ENCODE measurements around the gene AKAP8.

Gene AKAP8

DNA sequence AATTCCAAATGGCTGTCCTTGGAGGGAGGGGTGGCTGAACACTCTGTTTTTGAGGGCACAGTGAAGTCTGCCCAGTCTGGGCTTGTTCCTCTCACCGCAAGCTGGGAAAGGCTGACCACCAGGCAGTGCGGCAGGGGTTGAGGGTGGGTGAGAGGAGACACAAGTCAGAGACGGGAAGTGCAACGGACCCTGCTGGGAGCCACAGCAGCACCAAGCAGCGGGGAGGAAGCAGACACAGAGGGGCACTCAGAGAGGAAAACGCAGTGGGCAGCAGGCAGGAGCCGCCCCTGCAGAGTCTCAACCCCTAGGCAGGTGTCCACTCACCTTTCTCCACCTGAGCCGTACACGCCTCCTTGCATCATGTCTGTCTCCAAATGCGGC, 23.6 kb upstream of the AKAP8 start:
- DNase-seq (ENCODE audit: low read depth, low spot score), result no peak
- in situ Hi-C loops (cut with HindIII; ENCODE audit: low sequenced_read_pairs), result no loop called here
- no peak overlapping the region for H3K4me3 ChIP-seq (ENCODE audit: low read depth, low read length)
- TF ChIP-seq, protein P1, sequence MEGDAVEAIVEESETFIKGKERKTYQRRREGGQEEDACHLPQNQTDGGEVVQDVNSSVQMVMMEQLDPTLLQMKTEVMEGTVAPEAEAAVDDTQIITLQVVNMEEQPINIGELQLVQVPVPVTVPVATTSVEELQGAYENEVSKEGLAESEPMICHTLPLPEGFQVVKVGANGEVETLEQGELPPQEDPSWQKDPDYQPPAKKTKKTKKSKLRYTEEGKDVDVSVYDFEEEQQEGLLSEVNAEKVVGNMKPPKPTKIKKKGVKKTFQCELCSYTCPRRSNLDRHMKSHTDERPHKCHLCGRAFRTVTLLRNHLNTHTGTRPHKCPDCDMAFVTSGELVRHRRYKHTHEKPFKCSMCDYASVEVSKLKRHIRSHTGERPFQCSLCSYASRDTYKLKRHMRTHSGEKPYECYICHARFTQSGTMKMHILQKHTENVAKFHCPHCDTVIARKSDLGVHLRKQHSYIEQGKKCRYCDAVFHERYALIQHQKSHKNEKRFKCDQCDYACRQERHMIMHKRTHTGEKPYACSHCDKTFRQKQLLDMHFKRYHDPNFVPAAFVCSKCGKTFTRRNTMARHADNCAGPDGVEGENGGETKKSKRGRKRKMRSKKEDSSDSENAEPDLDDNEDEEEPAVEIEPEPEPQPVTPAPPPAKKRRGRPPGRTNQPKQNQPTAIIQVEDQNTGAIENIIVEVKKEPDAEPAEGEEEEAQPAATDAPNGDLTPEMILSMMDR (IDR thresholded peaks at IDR 0.05; ENCODE audit: low read depth, low read length), result no peak

DNA sequence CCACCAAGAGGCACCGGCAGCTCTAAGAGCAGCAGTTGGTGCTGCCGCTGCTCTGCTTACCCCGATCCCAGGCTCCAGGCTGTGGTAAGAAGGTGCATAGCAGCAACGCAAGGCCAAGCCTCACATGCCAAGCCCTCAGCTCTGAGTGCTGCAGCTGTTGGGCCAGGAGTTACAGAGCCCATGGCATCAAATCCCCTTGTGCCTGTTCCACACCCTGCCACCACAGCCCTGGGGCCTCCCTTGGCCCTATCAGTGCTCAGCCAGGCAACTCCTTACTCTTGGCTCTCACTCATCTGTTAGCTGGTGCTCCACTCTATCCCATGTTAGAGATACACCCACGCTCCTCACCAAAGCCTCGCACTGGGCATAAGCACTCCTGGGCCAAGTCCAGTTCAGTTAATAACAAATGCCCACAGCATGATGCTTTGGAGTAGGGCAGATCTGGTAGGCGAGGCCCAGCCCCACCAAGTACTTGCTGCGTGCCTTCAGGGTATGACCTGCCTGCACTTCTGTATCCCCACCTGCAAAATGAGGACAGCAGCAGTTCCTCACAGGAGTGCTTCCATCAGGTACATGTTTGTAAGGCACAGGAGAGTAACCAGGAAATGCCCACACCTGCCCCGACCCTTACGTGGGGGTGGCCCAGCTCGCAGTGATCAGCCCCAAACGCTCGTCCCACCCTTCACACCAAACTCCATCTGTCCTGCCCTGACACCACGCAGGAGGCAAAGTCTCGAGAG, 23.0 kb upstream of the AKAP8 start:
- in situ Hi-C loops (cut with HindIII; ENCODE audit: low sequenced_read_pairs), result no loop called here
- DNase-seq (ENCODE audit: low read depth, low spot score), result no peak
- no peak overlapping the region for H3K4me3 ChIP-seq (ENCODE audit: low read depth, low read length)
- TF ChIP-seq, protein P1 (IDR thresholded peaks at IDR 0.05; ENCODE audit: low read depth, low read length), result no peak

DNA sequence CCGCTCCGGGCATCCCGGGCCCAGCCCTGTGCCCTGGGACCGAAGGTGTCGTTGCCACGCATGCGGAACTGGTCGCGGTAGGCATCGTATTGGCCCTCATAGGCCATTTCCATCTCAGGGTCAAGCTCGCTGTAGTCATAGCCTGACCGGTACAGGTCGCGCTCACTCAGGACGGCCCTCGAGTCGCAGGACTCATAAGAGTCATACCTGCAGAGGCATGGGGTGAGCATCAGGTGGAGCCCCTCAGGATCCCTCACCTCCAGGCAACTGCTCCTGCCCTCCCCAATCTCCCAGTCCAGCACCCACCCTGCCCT, 21.8 kb upstream of the AKAP8 start:
- in situ Hi-C loops (cut with HindIII; ENCODE audit: low sequenced_read_pairs), result no loop called here
- no peak for DNase-seq (ENCODE audit: low read depth, low spot score)
- H3K4me3 ChIP-seq (ENCODE audit: low read depth, low read length), result no peak overlapping the region
- TF ChIP-seq, protein P1 (IDR thresholded peaks at IDR 0.05; ENCODE audit: low read depth, low read length), result no peak

DNA sequence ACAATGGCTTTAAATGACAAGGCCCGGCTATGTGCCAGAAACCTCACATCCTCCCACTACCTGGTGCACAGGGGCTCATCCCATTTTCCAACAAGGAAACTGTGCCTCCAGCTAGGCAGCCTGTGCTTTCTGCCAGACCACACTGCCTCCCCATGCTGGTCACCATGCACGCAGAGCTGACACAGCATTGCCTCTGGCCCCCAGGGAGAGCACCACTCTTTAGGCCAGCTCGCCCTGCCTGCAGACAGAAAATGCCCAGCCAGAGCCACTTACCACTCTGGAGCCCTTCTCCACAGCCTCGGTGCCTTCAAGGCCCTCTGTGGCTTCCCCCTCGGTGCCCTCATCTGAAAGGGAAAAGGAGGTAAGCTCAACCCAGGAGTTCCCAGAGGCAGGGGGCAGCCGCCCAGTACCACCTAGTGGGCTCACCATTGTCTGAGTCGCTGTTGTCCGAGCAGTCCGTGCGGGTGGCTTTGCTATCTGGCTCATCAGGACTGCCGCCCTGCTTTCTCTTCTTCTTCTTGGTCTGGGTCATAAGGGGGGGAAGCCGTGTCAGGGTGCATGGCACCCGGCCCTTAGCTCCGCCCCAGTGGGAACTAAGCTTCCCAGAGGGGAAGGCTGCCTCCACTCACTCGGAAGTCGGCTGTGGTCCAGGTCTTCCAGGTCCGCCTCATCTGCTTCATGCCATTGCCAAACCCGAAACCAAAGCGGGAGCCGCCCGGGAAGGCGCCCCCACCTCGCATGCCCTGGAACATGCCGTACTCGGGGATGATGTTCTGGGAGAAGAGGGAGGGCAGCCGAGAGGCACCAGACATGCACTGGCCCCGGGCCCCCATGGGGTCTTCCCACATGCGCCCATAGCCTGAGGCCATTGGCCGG, 21.2 kb upstream of the AKAP8 start:
- in situ Hi-C loops (cut with HindIII; ENCODE audit: low sequenced_read_pairs), result no loop called here
- TF ChIP-seq, protein P1 (IDR thresholded peaks at IDR 0.05; ENCODE audit: low read depth, low read length), result no peak
- no peak for DNase-seq (ENCODE audit: low read depth, low spot score)
- H3K4me3 ChIP-seq (ENCODE audit: low read depth, low read length), result no peak overlapping the region

DNA sequence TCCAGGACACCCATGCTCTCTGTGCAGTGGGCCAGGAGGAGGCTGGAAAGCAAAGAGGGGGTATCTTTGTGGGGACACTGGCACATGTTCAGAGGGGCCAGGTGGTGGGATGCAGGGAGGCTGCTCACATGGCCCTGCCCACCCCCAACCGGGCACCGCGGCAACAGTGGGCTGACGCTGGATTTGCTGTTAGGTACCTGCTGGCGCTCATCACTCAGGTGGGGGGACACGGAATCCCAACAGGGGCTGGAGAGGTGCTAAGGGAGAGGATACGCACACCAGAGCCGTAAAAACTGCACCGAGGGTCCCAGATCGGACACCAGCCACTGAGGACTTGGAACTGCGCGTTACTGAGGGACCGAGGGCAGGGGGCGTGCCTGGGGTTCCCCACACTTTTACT, 20.0 kb upstream of the AKAP8 start:
- no peak overlapping the region for H3K4me3 ChIP-seq (ENCODE audit: low read depth, low read length)
- in situ Hi-C loops (cut with HindIII; ENCODE audit: low sequenced_read_pairs), result no loop called here
- TF ChIP-seq, protein P1 (IDR thresholded peaks at IDR 0.05; ENCODE audit: low read depth, low read length), result no peak
- DNase-seq (ENCODE audit: low read depth, low spot score), result no peak

DNA sequence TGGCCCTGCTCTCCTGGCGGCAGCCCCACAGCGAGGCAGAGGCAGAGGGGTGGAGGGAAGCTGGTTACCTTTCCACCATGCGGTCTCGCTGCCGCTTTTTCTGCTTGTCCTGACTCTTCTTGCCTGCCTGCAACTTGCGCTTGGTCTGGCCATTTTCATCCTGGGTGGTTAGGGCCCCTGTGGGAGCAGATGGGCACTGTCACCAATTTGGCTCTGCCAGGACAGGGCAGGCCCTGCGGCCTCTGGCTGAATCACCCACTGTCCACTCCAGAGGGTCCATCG, 19.6 kb upstream of the AKAP8 start:
- in situ Hi-C loops (cut with HindIII; ENCODE audit: low sequenced_read_pairs), result no loop called here
- TF ChIP-seq, protein P1 (IDR thresholded peaks at IDR 0.05; ENCODE audit: low read depth, low read length), result no peak
- DNase-seq (ENCODE audit: low read depth, low spot score), result no peak
- no peak overlapping the region for H3K4me3 ChIP-seq (ENCODE audit: low read depth, low read length)
